IMR-90 (cell line): Measurements from ENCODE around the gene ACTN1. TPM values are rescaled to one million over a fixed set of nuclear protein-coding genes. Genes with fewer than 3 reads are reported as not detected.

Source experiments
- ATAC-seq: fragments of 200-7000 bp; cut with Tn5 transposase; 2 replicates; pipeline ENCODE4 v1.9.1; 2020; ENCODE audit warnings: low read depth, mild to moderate bottlenecking, moderate library complexity
- BruUV-seq: library from RNA; stranded (reverse); fragments of 400-500 nt; replicated peaks from 2 replicates; lab custom pipeline; 2021; lab: Mats Ljungman, UMichigan
- CTCF ChIA-PET: fragments of 300-600 bp; formaldehyde crosslinking; extraction: SDS; loops from one replicate; lab custom pipeline; 2021; ENCODE audit warnings: antibody characterized with exemption; lab: Yijun Ruan, JAX
- POLR2A ChIA-PET: fragments of 300-600 bp; sonication (Branson Sonifier 250); formaldehyde crosslinking; loops from one replicate; lab custom pipeline; 2022; ENCODE audit warnings: antibody characterized with exemption; ENCODE audit not compliant: unreplicated experiment; lab: Charles Lee
- DNase-seq: peaks from one replicate; pipeline ENCODE4 v3.0.0; 2013
- H2AFZ ChIP-seq: replicated peaks from 2 replicates; pipeline ENCODE3; 2013; ENCODE audit warnings: low read length, mild to moderate bottlenecking; ENCODE audit not compliant: poor library complexity
- H2AK5ac ChIP-seq: 2 replicates; pipeline ENCODE4 v1.6.1; 2013; ENCODE audit warnings: low read depth, low read length, inconsistent platforms
- H2AK9ac ChIP-seq: replicated peaks from 2 replicates; pipeline ENCODE3; 2013; ENCODE audit warnings: mild to moderate bottlenecking, low read depth, low read length, moderate library complexity; ENCODE audit not compliant: poor library complexity
- H2BK120ac ChIP-seq: 2 replicates; pipeline ENCODE4 v1.6.1; 2013; ENCODE audit warnings: low read depth, low read length, inconsistent platforms
- H2BK15ac ChIP-seq: 3 replicates; pipeline ENCODE4 v1.6.1; 2013; ENCODE audit warnings: low read depth, low read length, inconsistent platforms
- H2BK20ac ChIP-seq: 2 replicates; pipeline ENCODE4 v1.6.1; 2013; ENCODE audit warnings: low read depth, mild to moderate bottlenecking, inconsistent platforms, low read length, moderate library complexity
- H2BK5ac ChIP-seq: 2 replicates; pipeline ENCODE4 v1.6.1; 2013; ENCODE audit warnings: mild to moderate bottlenecking, low read depth, low read length, inconsistent platforms; ENCODE audit not compliant: poor library complexity, severe bottlenecking
- H3K14ac ChIP-seq: replicated peaks from 2 replicates; pipeline ENCODE4 v1.6.1; 2013; ENCODE audit warnings: low read depth, low read length, inconsistent platforms
- H3K18ac ChIP-seq: 2 replicates; pipeline ENCODE4 v1.6.1; 2013; ENCODE audit warnings: low read depth, low read length, control low read depth
- H3K23ac ChIP-seq: 2 replicates; pipeline ENCODE4 v1.6.1; 2013; ENCODE audit warnings: low read depth, low read length, inconsistent platforms
- H3K27ac ChIP-seq: 2 replicates; pipeline ENCODE4 v1.5.1; 2013; ENCODE audit warnings: mild to moderate bottlenecking, control low read depth, low read length; ENCODE audit not compliant: insufficient read depth
- H3K27me3 ChIP-seq: 2 replicates; pipeline ENCODE4 v1.6.1; 2013; ENCODE audit warnings: low read length; ENCODE audit not compliant: control insufficient read depth, insufficient read depth
- H3K36me3 ChIP-seq: 2 replicates; pipeline ENCODE4 v1.6.1; 2013; ENCODE audit warnings: low read length, mixed read lengths; ENCODE audit not compliant: control insufficient read depth, insufficient read depth
- H3K4ac ChIP-seq: 2 replicates; pipeline ENCODE4 v1.6.1; 2013; ENCODE audit warnings: low read depth, low read length, inconsistent platforms
- H3K4me1 ChIP-seq: 2 replicates; pipeline ENCODE4 v1.6.1; 2013; ENCODE audit warnings: low read length, mixed read lengths; ENCODE audit not compliant: control insufficient read depth, insufficient read depth
- H3K4me2 ChIP-seq: 2 replicates; pipeline ENCODE4 v1.6.1; 2013; ENCODE audit warnings: low read depth, mild to moderate bottlenecking, control low read depth, low read length, moderate library complexity
- H3K4me3 ChIP-seq: 2 replicates; pipeline ENCODE4 v1.5.1; 2013; ENCODE audit warnings: low read depth, mild to moderate bottlenecking, control low read depth, low read length, moderate library complexity; ENCODE audit not compliant: insufficient read depth
- H3K56ac ChIP-seq: 2 replicates; pipeline ENCODE4 v1.6.1; 2013; ENCODE audit warnings: low read length, inconsistent platforms; ENCODE audit not compliant: insufficient read depth; ENCODE audit errors: extremely low read depth
- H3K79me1 ChIP-seq, 2 experiments: 2 replicates each; pipeline ENCODE4 v1.6.1; 2013; ENCODE audit warnings: low read length in 2 of 2, inconsistent platforms in 1 of 2, low read depth in 1 of 2
- H3K9ac ChIP-seq: 2 replicates; pipeline ENCODE4 v1.6.1; 2013; ENCODE audit warnings: low read depth, low read length, control low read depth
- H3K9me1 ChIP-seq: 2 replicates; pipeline ENCODE4 v1.6.1; 2013; ENCODE audit warnings: low read length, inconsistent platforms; ENCODE audit not compliant: insufficient read depth
- H3K9me3 ChIP-seq: 2 replicates; pipeline ENCODE4 v1.6.1; 2013; ENCODE audit warnings: low read length; ENCODE audit not compliant: control insufficient read depth, insufficient read depth
- H4K20me1 ChIP-seq: 2 replicates; pipeline ENCODE4 v1.6.1; 2013; ENCODE audit warnings: low read length, inconsistent platforms; ENCODE audit not compliant: insufficient read depth
- H4K5ac ChIP-seq: 2 replicates; pipeline ENCODE4 v1.6.1; 2013; ENCODE audit warnings: mild to moderate bottlenecking, low read depth, low read length, control low read depth
- H4K8ac ChIP-seq, 2 experiments: 2 replicates each; pipeline ENCODE4 v1.6.1; 2013; ENCODE audit warnings: low read depth in 2 of 2, low read length in 2 of 2, control low read depth in 1 of 2, inconsistent platforms in 1 of 2
- H4K91ac ChIP-seq: 2 replicates; pipeline ENCODE4 v1.6.1; 2013; ENCODE audit warnings: low read depth, low read length, inconsistent platforms; ENCODE audit not compliant: insufficient read depth
- BHLHE40 ChIP-seq: fragments of 150-350 bp; IDR thresholded peaks from 2 replicates; pipeline ENCODE4 v1.6.1; 2016; ENCODE audit warnings: mild to moderate bottlenecking, low read depth, low read length
- CEBPB ChIP-seq: IDR thresholded peaks from 2 replicates; pipeline ENCODE4 v1.6.1; 2012; ENCODE audit warnings: low read depth, low read length, improper control_type of control experiment
- CHD1 ChIP-seq: IDR thresholded peaks from 2 replicates; pipeline ENCODE4 v1.6.1; 2012; ENCODE audit warnings: low read depth, low read length, improper control_type of control experiment
- CTCF ChIP-seq: conservative IDR thresholded peaks from 2 replicates; pipeline ENCODE4 v1.5.1; 2012; ENCODE audit warnings: mild to moderate bottlenecking, low read depth, low read length, improper control_type of control experiment
- MXI1 ChIP-seq: IDR thresholded peaks from 2 replicates; pipeline ENCODE4 v1.6.1; 2012; ENCODE audit warnings: low read depth, mild to moderate bottlenecking, low read length, moderate library complexity, borderline replicate concordance
- RAD21 ChIP-seq: IDR thresholded peaks from 2 replicates; pipeline ENCODE4 v1.6.1; 2012; ENCODE audit warnings: low read length, improper control_type of control experiment
- RFX5 ChIP-seq: IDR thresholded peaks from 2 replicates; pipeline ENCODE4 v1.8.0; 2012; ENCODE audit warnings: low read depth, mild to moderate bottlenecking, low read length, moderate library complexity
- WGBS, 2 experiments: methylation state at CpG; one replicate each; pipeline versions ENCODE4 v1.1.5 to v1.1.7; 2013; ENCODE audit warnings: missing lambda C conversion rate in 2 of 2; ENCODE audit not compliant: insufficient read length in 1 of 2; ENCODE audit errors: extremely low coverage in 2 of 2; 5-methylcytosine and 5-hydroxymethylcytosine counted together
- dilution Hi-C: fragments of 300-500 bp; cut with HindIII; formaldehyde crosslinking; loops from one replicate; pipeline ENCODE4 v1.14.3; 2018; ENCODE audit warnings: low sequenced_read_pairs; ENCODE audit not compliant: unreplicated experiment
- in situ Hi-C: fragments of 300-500 bp; cut with MboI; formaldehyde crosslinking; loops from 3 replicates; pipeline ENCODE4 v1.14.3; 2019; ENCODE audit warnings: low sequenced_read_pairs, inconsistent platforms, mixed read lengths
- intact Hi-C: fragments of 100-400 bp; cut with micrococcal nuclease; formaldehyde crosslinking; loops from 2 replicates; pipeline ENCODE4 v1.10.0; 2022
- polyA plus RNA-seq, 3 experiments: library from polyadenylated mRNA; depleted of rRNA; stranded (reverse); fragments of >200 nt; gene quantifications; 2 replicates each; pipeline ENCODE4 v1.2.3, GENCODE V29; 2012; ENCODE audit warnings: low replicate concordance in 1 of 3
- total RNA-seq: library from RNA; depleted of rRNA; stranded (reverse); fragments of >200 nt; gene quantifications from 2 replicates; pipeline ENCODE4 v1.2.3, GENCODE V29; 2012
- TF ChIP-seq, protein P1 (sequence below): fragments of 150-350 bp; IDR thresholded peaks from 2 replicates; pipeline ENCODE4 v1.6.1; 2016; ENCODE audit warnings: low read depth, mild to moderate bottlenecking, low read length, moderate library complexity, borderline replicate concordance

Gene ACTN1
- total and polyA plus RNA-seq, 2 of the 4 experiments (the other 2 are of a cell fraction): 684 to 766 TPM

GRCh38 chr14:68888025-68888850 lies 90.9 kb downstream of the ACTN1 start (continued):
- no peak for TF ChIP-seq MXI1

DNA sequence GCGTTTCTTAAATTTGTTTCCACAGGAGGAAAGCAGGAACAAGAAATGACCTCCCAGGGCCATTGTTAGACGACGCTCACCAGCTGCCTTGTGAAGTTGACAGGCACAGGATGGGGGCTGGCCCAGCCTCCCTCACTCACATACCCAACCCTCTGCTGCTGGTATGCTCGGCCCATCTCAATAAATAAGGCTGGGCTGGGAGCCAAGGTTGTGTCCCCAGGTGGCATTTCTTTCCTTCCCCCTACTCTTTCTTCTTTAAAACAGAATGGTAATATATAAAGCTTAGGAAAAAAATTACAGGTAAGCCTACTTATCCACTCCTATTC lies 93.0 kb downstream of the ACTN1 start:
- Histone ChIP-seq H3K79me1 (peaks cover 38 to 85% of the 10 kb centered on the region in 2 experiments), H4K8ac (no peak overlapping the region), H4K5ac (no peak overlapping the region), H2BK120ac (no peak overlapping the region), H3K14ac (no peak overlapping the region), H3K9ac (no peak overlapping the region), H3K9me1 (peaks cover 16% of the 10 kb centered on the region), H3K4me1 (peaks cover 16% of the 10 kb centered on the region), H2BK20ac (no peak overlapping the region), H4K20me1 (peaks cover 88% of the 10 kb centered on the region), H2AK5ac (no peak overlapping the region), H2AFZ (no peak overlapping the region), H3K23ac (no peak overlapping the region), H3K27me3 (no peaks in the 10 kb centered on the region), H3K9me3 (no peaks in the 10 kb centered on the region), H3K36me3 (peaks cover 83% of the 10 kb centered on the region), H3K27ac (no peak overlapping the region; the same call in 1 of the 2 replicates), H3K18ac (no peak overlapping the region), H2AK9ac (peak overlapping the region; percentile 60), H3K56ac (no peak overlapping the region), H2BK15ac (no peak overlapping the region), H3K4me2 (no peak overlapping the region), H2BK5ac (no peak overlapping the region), H3K4ac (no peak overlapping the region), H4K91ac (no peak overlapping the region), H3K4me3 (no peak overlapping the region)
- TF ChIP-seq RFX5 (no peak), CTCF (no peak), MXI1 (no peak), CHD1 (no peak), RAD21 (no peak), BHLHE40 (no peak), CEBPB (no peak)
- TF ChIP-seq, protein P1, sequence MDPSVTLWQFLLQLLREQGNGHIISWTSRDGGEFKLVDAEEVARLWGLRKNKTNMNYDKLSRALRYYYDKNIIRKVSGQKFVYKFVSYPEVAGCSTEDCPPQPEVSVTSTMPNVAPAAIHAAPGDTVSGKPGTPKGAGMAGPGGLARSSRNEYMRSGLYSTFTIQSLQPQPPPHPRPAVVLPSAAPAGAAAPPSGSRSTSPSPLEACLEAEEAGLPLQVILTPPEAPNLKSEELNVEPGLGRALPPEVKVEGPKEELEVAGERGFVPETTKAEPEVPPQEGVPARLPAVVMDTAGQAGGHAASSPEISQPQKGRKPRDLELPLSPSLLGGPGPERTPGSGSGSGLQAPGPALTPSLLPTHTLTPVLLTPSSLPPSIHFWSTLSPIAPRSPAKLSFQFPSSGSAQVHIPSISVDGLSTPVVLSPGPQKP: no peak
- dilution Hi-C loops: no loop called here
- in situ Hi-C loops: no loop called here
- DNase-seq (no peak), ATAC-seq (no peak)
- ChIA-PET CTCF (no interaction called here), POLR2A (no interaction called here)
- intact Hi-C loops: no loop called here
- WGBS, 2 experiments: 70% methylated on average over 2 of the region's 4 CpGs; no CpG with 5 or more reads in 1 of the 2 experiments
- BruUV-seq: no TSS peak
